ENCODE data around the gene FOXP2. TPM values are rescaled to one million over a fixed set of nuclear protein-coding genes. Genes with fewer than 3 reads are reported as not detected.

FOXP2 gene
- total RNA-seq, 2 experiments from 2014 or later, result not detected

- Mint-ChIP-seq H3K4me3 (no peak overlapping the region), H3K36me3 (ENCODE audit: low read depth) (no peaks in the 10 kb centered on the region), H3K4me1 (ENCODE audit: low read depth) (no peaks in the 10 kb centered on the region), H3K27me3 (no peaks in the 10 kb centered on the region), H3K9me3 (no peaks in the 10 kb centered on the region), H3K27ac (no peak overlapping the region)
- intact Hi-C loops (cut with DNase I, micrococcal nuclease), result no loop called here
- CTCF ChIA-PET, result no interaction called here
- no peaks in the 10 kb centered on the region for H3K9me3 ChIP-seq (ENCODE audit: control insufficient read depth in 1 of 2, insufficient read depth in 1 of 2, low read length in 2 of 2)
- H3K27me3 ChIP-seq (ENCODE audit: control insufficient read depth in 1 of 2, insufficient read depth in 2 of 2, low read length in 2 of 2), result no peaks in the 10 kb centered on the region
- H3K36me3 ChIP-seq (ENCODE audit: insufficient read depth, low read length), result no peaks in the 10 kb centered on the region
- ATAC-seq (ENCODE audit: poor library complexity) (no peak), DNase-seq (no peak)
- H3K27ac ChIP-seq (ENCODE audit: low read depth in 1 of 2, low read length in 2 of 2), result no peak overlapping the region
- POLR2A ChIA-PET, result no interaction called here
- no peak overlapping the region for H3K4me3 ChIP-seq (ENCODE audit: low read length)
- TF ChIP-seq, protein P1, sequence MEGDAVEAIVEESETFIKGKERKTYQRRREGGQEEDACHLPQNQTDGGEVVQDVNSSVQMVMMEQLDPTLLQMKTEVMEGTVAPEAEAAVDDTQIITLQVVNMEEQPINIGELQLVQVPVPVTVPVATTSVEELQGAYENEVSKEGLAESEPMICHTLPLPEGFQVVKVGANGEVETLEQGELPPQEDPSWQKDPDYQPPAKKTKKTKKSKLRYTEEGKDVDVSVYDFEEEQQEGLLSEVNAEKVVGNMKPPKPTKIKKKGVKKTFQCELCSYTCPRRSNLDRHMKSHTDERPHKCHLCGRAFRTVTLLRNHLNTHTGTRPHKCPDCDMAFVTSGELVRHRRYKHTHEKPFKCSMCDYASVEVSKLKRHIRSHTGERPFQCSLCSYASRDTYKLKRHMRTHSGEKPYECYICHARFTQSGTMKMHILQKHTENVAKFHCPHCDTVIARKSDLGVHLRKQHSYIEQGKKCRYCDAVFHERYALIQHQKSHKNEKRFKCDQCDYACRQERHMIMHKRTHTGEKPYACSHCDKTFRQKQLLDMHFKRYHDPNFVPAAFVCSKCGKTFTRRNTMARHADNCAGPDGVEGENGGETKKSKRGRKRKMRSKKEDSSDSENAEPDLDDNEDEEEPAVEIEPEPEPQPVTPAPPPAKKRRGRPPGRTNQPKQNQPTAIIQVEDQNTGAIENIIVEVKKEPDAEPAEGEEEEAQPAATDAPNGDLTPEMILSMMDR (IDR thresholded peaks at IDR 0.05), result no peak
- H3K4me1 ChIP-seq (ENCODE audit: insufficient read depth, low read length), result no peaks in the 10 kb centered on the region
Measured at GRCh38 chr7:114530057-114530611, 115.5 kb downstream of the FOXP2 start.

DNA sequence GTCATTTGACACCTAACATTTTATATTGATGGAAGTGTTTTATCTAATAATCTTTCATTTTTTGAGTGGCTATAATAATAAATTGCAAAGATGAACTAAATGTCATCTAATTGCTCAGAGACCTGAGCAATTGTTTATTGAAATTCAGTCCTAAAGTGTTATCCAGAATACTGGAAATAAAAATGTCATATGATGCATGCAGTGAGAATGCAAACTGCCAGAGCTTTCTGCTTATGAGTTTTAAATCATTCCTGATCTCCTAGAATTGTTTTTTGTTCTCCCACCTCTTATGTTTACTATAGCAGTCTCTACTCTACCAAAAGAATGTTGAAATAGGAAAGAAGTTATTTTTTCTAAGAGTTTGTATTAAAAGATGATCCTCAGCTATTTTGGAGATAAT lies 116.7 kb downstream of the FOXP2 start:
- no peaks in the 10 kb centered on the region for H3K9me3 Mint-ChIP-seq
- no peak overlapping the region for H3K4me3 Mint-ChIP-seq
- H3K9me3 ChIP-seq (ENCODE audit: control insufficient read depth in 1 of 2, insufficient read depth in 1 of 2, low read length in 2 of 2), result no peaks in the 10 kb centered on the region
- DNase-seq, result no peak
- H3K4me1 ChIP-seq (ENCODE audit: insufficient read depth, low read length), result no peaks in the 10 kb centered on the region
- no peak overlapping the region for H3K27ac Mint-ChIP-seq
- no peaks in the 10 kb centered on the region for H3K27me3 Mint-ChIP-seq
- no peaks in the 10 kb centered on the region for H3K4me1 Mint-ChIP-seq (ENCODE audit: low read depth)
- no peaks in the 10 kb centered on the region for H3K36me3 ChIP-seq (ENCODE audit: insufficient read depth, low read length)
- ChIA-PET CTCF (no interaction called here), POLR2A (no interaction called here)
- H3K27ac ChIP-seq (ENCODE audit: low read depth in 1 of 2, low read length in 2 of 2), result no peak overlapping the region
- no peak for ATAC-seq (ENCODE audit: poor library complexity)
- H3K27me3 ChIP-seq (ENCODE audit: control insufficient read depth in 1 of 2, insufficient read depth in 2 of 2, low read length in 2 of 2), result no peaks in the 10 kb centered on the region
- TF ChIP-seq, protein P1 (IDR thresholded peaks at IDR 0.05), result no peak
- no peak overlapping the region for H3K4me3 ChIP-seq (ENCODE audit: low read length)
- intact Hi-C loops (cut with DNase I, micrococcal nuclease), result no loop called here
- no peaks in the 10 kb centered on the region for H3K36me3 Mint-ChIP-seq (ENCODE audit: low read depth)

DNA sequence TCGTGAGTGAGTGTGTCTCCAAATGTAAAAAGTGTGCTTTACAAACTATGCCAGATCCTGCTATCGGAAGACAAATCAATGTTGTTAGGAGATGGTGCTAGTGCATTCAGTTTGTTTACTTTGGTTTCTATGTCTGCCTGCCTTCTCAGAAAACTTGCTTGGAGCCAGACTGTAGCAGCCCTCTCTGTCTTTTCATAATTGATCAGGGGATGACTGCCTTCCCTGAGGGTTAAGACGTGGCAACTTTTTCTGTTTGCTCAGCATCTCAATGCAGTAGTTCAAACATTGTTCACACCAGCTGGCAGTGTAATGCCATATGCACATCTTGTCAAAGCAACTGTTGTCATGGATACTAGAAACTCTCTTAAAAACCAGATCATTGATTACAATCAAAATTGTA lies 118.5 kb downstream of the FOXP2 start:
- H3K27me3 ChIP-seq (ENCODE audit: control insufficient read depth in 1 of 2, insufficient read depth in 2 of 2, low read length in 2 of 2), result no peaks in the 10 kb centered on the region
- no peak overlapping the region for H3K4me3 Mint-ChIP-seq

More for the DNA sequence above, 118.5 kb downstream of the FOXP2 start:
- no peaks in the 10 kb centered on the region for H3K9me3 ChIP-seq (ENCODE audit: control insufficient read depth in 1 of 2, insufficient read depth in 1 of 2, low read length in 2 of 2)
- no peak overlapping the region for H3K4me3 ChIP-seq (ENCODE audit: low read length)
- H3K27me3 Mint-ChIP-seq, result no peaks in the 10 kb centered on the region
- no peaks in the 10 kb centered on the region for H3K36me3 Mint-ChIP-seq (ENCODE audit: low read depth)
- DNase-seq (no peak), ATAC-seq (ENCODE audit: poor library complexity) (no peak)
- no peaks in the 10 kb centered on the region for H3K4me1 Mint-ChIP-seq (ENCODE audit: low read depth)
- CTCF ChIA-PET, result no interaction called here
- no peak overlapping the region for H3K27ac ChIP-seq (ENCODE audit: low read depth in 1 of 2, low read length in 2 of 2)
- intact Hi-C loops (cut with DNase I, micrococcal nuclease), result no loop called here
- H3K4me1 ChIP-seq (ENCODE audit: insufficient read depth, low read length), result no peaks in the 10 kb centered on the region
- POLR2A ChIA-PET, result no interaction called here
- no peaks in the 10 kb centered on the region for H3K36me3 ChIP-seq (ENCODE audit: insufficient read depth, low read length)
- TF ChIP-seq, protein P1 (IDR thresholded peaks at IDR 0.05), result no peak
- no peaks in the 10 kb centered on the region for H3K9me3 Mint-ChIP-seq
- no peak overlapping the region for H3K27ac Mint-ChIP-seq

Data from CD4-positive, alpha-beta T cell (primary cell).